HCT116 (cell line): ENCODE results near the gene DRD4.

ENCODE experiments used
- CEBPB ChIP-seq: IDR thresholded peaks from 2 replicates; pipeline ENCODE4 v1.6.1; 2012; ENCODE audit warnings: low read depth
- CTCF ChIP-seq, 3 experiments: fragments of 200-600 bp in 1 of 3; sonication (generic) in 1 of 3; IDR thresholded peaks in 2 of 3; conservative IDR thresholded peaks in 1 of 3; 2 replicates each; pipeline ENCODE4 v1.5.1; 2012 to 2017; ENCODE audit warnings: low read depth in 2 of 3, low read length in 2 of 3, antibody characterized with exemption in 1 of 3, borderline replicate concordance in 1 of 3, control low read depth in 1 of 3, mild to moderate bottlenecking in 1 of 3, mixed read lengths in 1 of 3, mixed run types in 1 of 3, moderate library complexity in 1 of 3; ENCODE audit not compliant: insufficient read depth in 1 of 3
- EZH2 ChIP-seq: fragments of 200-600 bp; sonication (generic); IDR thresholded peaks from 2 replicates; pipeline ENCODE4 v1.6.1; 2017; ENCODE audit warnings: antibody characterized with exemption, mixed run types
- EZH2phosphoT487 ChIP-seq: fragments of 200-600 bp; IDR thresholded peaks from 2 replicates; pipeline ENCODE4 v1.6.1; 2018; ENCODE audit warnings: antibody characterized with exemption, borderline replicate concordance
- FOSL1 ChIP-seq: IDR thresholded peaks from 2 replicates; pipeline ENCODE4 v1.6.1; 2012; ENCODE audit warnings: low read depth
- MAX ChIP-seq: IDR thresholded peaks from 2 replicates; pipeline ENCODE4 v1.6.1; 2012
- POLR2A ChIP-seq: IDR thresholded peaks from 2 replicates; pipeline ENCODE4 v1.7.0; 2011; ENCODE audit warnings: borderline replicate concordance; ENCODE audit not compliant: insufficient read depth, insufficient read length; ENCODE audit errors: extremely low read depth
- POLR2AphosphoS5 ChIP-seq: IDR thresholded peaks from 2 replicates; pipeline ENCODE4 v1.6.1; 2011; ENCODE audit warnings: mild to moderate bottlenecking, low read depth, low read length, moderate library complexity
- REST ChIP-seq: IDR thresholded peaks from 2 replicates; pipeline ENCODE4 v1.6.1; 2012; ENCODE audit warnings: low read depth
- SP1 ChIP-seq: IDR thresholded peaks from 2 replicates; pipeline ENCODE4 v1.6.1; 2012; ENCODE audit warnings: low read depth
- SRF ChIP-seq: IDR thresholded peaks from 2 replicates; pipeline ENCODE4 v1.6.1; 2012; ENCODE audit warnings: low read depth
- ZBTB33 ChIP-seq: IDR thresholded peaks from 2 replicates; pipeline ENCODE4 v1.6.1; 2011; ENCODE audit warnings: mild to moderate bottlenecking, low read length, moderate library complexity; ENCODE audit not compliant: insufficient replicate concordance; ENCODE audit errors: extremely low read depth
- ZFX ChIP-seq: fragments of 450-650 bp; IDR thresholded peaks from 2 replicates; pipeline ENCODE4 v1.6.1; 2017

GRCh38 chr11:637593-638521 is 788 bp downstream of the DRD4 start:
- no peak for TF ChIP-seq CTCF (IDR thresholded peaks at IDR 0.05 in 2 of 3, conservative IDR thresholded peaks at IDR 0.05 in 1 of 3; ENCODE audit: borderline replicate concordance in 1 of 3, insufficient read depth in 1 of 3, low read depth in 2 of 3, low read length in 2 of 3)
- no peak for TF ChIP-seq SRF
- no peak for TF ChIP-seq POLR2A
- TF ChIP-seq ZBTB33: no peak
- no peak for TF ChIP-seq REST
- no peak for TF ChIP-seq POLR2AphosphoS5
- no peak for TF ChIP-seq EZH2
- no peak for TF ChIP-seq ZFX
- no peak for TF ChIP-seq MAX
- no peak for TF ChIP-seq FOSL1
- no peak for TF ChIP-seq EZH2phosphoT487
- no peak for TF ChIP-seq SP1
- TF ChIP-seq CEBPB: no peak
